ENCODE data around the gene MPC1L.
"Not testable (repeated sequence)": the region's sequence is repeated elsewhere in the genome, so short reads cannot be mapped to it uniquely, and the experiment has no call there.

MPC1L gene

DNA sequence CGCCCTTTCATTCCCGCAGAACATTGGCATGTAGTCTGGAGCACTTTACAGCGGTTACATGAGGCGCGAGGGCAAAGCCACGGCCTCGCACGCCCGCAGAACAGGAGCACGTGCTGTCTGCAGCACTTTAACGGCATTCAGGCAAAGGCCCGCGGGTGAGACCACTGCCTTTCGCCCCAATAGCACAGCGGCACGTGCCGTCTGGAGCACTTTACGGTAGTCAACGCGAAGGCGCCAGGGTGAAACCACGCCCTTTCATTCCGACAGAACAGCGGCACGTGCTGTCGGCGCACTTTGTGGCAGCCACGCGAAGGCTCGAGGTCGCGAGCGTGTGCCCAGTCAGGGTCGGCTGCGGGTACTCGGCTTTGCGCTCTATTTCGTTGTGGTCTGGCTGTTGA is at the start of gene MPC1L:
MPC1L (plus strand) TSS at position 290 of the 398 bp plus-strand sequence. CDS start 138 bp downstream, outside the sequence.
- DNase-seq, result no peak

DNA sequence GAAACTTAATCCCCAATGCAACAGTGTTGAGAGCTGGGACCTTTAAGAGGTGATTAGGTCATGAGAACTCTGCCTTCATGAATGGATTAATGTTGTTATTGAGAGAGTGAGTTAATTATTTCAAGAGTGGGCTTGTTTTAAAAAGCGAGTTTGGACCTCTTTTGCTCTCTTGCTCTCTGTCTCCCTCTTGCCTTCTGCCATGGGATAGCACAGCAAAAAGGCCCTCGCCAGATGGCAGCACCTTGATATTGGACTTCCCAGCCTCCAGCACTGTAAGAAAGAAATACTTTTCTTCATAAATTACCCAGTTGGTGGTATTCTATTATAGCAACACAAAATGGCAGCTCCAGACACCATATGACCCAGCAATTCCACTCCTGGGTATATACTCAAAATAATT is 49.5 kb upstream of the MPC1L start:
- DNase-seq, result peak; percentile 16

DNA sequence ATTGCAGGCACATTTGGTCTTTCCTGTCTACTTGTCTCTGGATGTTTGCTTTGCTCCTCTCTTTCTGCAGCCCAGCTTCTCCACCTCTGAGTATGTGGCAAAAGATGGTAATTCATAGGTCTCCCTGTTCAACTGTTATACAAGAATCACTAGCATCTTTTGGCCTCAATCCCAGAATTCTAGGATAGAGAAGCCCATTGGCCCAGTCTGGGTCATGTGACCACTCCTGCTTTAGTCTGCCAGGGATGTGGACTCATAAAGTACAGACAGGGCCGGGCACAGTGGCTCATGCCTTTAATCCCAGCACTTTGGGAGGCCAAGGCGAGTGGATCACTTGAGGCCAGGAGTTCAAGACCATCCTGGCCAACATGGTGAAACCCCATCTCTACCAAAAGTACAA is 47.8 kb upstream of the MPC1L start:
- not testable (repeated sequence) for DNase-seq

DNA sequence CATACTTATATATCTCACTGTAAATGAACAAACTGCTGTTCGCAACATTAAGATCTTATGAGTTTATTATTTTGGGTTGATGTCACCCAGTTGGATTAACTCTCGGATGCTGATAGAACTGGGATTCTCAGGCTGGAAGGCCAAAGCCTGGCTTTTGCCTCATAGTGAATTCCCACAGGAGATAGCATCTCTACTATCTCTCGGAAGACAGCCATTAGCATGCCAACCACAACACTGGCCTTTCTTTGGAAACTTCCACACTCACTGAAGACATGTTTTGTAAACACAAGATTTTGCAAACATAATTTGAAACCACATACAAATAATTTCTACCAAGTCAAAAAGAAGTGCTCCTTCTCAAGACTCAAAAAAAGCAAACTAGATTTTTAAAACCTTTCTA is 46.9 kb upstream of the MPC1L start:
- DNase-seq, result no peak

DNA sequence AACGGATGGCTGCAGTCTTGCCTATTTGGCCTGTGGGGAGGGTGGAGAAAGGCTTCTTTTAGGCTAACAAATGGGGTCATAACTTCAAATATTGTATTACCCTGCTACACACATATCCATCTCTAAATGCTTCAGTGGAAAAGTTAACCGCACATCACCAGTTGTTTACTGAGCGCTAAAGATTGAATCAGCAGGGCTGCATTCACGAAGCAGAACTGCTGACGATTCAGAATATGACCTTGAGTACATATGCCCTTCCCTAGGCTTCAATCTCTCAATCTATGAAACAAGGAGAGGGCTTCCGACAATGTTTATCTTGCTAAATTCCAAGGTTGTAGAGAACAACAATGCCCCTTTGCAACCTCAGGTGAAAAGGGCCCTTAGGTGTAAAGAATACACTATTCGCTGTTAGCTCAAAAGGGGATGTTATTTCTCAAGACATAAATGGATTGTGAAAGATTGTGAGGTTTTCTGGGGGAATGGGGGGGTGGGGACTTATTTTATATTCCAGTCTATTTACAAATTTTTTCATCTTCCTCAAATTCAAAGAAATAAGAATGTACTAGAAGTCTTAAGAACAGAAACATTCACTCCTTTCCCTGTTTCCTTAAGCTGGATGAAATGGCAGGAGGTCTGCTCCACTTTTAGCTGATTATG is 45.1 kb upstream of the MPC1L start:
- no peak for DNase-seq

DNA sequence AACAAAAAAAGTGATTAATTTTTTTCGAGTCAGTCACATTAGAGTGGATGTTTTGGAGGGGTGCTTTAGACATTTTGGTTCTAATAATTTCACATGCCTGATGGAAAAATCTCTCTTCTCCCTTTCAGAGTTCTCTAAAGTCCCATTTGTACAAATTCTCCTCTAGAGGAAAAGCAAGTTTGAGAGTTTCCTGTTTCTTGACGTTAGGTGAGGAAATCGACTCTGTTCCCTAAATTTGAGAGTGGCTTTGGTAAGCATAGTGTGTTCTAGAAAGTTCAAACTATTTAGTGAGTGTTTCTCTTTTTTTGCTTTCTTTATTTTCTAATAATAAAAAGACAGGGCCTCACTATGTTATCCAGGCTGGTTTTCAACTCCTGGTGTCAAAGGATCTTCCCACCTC is 44.1 kb upstream of the MPC1L start:
- no peak for DNase-seq

DNA sequence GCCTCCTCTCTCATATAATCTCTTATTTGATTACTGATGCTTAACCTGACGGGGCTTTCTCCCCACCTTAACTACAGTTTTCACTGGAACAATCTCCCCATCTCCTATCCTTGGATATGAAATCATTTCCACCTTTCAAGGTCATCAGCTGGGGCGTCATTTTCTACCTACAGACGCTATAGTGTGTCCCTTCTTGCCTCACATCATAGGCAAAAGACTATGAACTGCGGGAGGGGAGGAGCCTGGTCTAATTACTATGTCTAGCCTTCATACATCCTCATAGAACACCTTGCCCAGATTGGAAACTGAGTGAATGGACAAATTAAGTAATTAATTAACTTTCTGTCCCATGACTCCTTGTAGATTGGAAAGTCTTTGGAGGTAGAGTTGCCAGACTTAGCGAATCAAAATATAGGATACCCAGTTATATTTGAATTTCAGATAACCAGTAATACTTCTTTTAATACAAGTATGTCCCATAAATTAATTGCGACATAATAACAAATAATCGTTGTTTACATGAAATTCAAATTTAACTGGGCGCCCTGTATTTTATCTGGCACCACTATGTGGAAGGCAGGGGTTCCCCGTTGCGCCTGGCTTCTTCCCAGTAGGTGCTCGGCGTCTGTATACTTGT is 43.2 kb upstream of the MPC1L start:
- DNase-seq, result no peak

DNA sequence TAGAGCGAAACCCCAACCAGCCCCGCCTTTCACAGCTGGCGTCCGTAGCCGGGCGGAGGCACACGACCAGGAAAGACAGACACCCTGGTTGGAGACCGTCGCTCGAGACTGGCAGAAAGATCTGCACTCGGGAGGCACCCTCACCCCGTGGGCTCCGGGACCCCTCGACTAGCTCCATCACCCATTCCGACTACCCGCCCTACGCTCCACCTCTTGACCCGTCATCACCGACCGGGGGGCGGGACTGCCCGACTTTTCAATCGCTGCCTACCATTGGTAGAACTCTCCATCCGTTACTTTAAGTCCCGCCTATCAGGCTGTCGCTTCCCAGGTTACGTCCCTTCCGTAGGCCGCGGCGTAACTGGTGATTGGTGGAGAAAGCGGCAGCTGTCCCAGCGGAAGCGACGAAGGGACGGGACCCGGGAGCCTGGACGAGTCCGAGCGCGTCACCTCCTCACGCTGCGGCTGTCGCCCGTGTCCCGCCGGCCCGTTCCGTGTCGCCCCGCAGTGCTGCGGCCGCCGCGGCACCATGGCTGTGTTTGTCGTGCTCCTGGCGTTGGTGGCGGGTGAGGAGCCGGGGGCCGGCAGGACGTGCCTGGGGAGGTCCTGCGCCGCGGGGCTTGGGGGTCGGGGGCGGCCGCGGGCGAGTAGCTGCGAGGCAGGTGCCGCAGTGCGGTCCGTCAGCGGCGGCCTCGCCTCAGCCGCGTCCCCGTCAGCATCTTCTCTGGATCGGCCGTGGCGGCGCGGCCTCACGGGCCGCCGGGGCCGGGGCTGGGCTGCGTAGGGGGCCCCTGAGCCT is 42.5 kb upstream of the MPC1L start, which contains the start of gene ATP6AP2:
ATP6AP2 (plus strand) TSS at position 434 of the 799 bp plus-strand sequence; CDS start at position 530, 96 bp downstream.
- peak; percentile 87 for DNase-seq

DNA sequence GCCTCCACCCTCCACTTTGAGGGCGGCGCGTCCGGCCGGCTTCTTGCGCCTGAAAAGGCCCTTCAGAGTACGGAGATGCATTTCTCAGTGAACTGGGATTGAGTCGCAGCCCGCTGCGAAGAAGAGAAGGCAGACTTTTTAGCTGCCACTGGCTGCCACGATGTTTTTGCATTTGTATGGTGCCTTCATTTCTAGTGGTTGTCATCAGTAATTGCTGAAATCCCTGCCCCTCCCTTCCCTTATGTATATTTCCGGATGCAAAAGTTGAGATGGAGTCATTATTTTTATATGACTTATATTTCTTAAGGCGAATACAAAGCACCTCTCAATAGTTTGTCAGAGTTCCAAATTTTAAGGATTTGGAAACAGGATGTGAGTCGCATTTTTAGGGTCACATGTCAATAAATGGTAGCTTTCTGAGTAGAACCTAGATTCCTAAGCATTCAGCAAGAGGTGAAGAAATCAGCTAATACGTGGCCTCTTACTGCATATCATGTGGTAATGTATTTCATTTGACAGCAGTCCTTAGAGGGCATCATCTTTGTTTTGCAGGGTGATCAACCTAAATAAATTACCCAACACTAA is 41.8 kb upstream of the MPC1L start:
- DNase-seq, result no peak

DNA sequence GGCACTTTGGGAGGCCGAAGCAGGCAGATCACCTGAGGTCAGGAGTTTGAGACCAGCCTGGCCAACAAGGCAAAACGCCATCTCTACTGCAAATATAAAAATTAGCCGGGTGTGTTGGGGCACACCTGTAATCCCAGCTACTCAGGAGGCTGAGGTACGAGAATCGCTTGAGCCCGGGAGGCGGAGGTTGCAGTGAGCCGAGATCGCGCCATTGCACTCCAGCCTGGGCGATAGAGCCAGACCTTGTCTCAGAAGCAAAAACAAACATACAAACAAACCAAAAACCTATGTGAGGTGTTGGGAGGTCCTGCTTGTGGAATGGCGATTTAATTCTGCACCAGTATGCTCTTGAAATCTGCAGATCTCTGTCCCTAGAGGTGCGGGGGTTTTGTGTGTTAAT is 41.0 kb upstream of the MPC1L start:
- not testable (repeated sequence) for DNase-seq

DNA sequence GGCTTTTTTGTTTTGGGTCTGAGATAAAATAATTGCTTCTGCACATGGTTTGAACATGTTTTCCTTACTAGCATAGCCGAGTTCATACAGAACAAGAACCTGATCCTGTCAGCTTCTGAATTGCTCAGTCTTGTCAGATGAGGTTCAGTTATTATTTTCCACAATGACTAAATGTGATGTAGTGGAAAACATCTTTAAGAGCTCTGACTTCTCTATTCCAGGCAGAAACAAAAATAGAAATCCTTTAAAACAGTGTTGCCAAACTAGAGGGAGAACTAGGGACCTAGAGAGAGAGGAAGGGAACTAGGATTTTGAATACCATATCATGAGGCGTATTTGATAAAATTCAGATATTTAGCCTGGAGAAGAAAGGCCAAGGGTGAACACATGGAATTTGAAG is 40.4 kb upstream of the MPC1L start:
- DNase-seq, result no peak

DNA sequence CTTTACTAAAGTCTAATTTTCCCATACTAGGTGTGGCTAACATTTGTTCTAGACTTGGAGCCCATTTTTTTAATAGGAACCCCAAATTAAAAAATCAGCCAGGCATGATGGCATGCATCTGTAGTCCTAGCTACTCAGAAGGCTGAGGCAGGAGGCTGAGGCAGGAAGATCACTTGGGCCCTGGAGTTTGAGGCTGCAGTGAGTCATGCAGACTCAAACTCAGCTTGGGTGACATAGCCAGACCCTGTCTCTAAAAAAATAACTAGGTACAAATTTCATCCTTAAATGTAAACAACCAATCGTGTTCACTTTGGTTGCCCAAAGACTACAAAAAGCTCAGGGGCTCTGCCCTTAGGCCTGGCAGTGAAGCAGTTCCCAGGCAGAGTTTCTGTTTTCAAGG is 35.6 kb upstream of the MPC1L start:
- not testable (repeated sequence) for DNase-seq

DNA sequence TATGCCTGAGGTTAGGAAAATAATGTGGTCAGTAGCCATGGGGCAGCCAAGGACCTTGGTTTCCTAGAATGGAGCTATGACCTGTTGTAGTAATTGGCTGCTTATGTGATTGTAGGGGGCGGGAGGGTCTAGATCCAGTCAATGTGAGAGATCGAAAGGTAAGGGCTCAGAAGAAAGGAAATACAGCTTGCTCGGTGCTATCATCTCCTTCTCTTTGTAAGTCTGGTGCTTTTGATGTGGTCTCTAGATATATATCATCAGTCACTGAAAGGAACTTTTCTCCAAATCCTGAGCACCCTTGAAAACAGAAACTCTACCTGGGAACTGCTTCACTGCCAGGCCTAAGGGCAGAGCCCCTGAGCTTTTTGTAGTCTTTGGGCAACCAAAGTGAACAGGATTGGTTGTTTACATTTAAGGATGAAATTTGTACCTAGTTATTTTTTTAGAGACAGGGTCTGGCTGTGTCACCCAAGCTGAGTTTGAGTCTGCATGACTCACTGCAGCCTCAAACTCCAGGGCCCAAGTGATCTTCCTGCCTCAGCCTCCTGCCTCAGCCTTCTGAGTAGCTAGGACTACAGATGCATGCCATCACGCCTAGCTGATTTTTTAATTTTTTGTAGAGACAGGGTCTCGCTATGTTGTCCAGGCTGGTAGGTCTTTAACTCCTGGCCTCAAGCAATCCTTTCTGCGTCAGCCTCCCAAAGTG is 33.5 kb upstream of the MPC1L start:
- peak; percentile 16 for DNase-seq

DNA sequence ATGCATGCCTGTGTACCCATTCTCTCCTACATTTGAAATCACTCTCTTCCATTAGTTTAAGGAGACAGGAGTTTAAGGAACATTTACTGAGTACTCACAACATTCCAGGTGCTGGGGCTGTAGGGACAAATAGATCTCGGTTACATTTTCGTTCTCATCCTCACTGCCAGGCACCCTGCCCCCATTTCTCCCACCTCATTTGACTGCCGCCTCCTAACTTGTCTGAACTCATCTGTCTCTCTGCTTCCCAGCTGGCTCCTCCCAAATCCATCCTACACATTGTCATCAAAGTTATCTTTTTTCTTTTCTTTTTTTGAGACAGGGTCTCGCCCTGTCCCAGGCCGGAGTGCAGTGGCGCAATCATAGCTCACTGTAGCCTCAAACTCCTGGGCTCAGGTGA is 19.8 kb upstream of the MPC1L start:
- DNase-seq, result no peak

DNA sequence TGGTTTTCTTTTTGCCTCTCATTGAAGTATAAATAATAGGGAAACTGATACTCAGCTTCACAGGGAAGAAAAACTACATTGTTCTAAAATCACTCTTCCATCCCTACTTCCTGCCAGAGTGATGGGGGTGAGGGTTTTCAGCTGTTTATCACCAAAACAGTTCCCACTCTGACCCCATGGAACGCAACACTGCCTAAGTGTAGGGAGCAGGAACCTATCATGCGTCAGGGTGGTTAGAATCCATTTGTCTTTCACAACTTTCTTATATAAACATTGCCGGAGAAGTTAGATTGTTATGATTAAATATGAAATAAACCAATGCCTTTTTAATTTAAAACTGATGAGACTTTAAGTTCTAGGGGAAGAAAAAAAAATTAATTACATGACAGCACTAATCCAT is 15.8 kb upstream of the MPC1L start:
- DNase-seq, result no peak

DNA sequence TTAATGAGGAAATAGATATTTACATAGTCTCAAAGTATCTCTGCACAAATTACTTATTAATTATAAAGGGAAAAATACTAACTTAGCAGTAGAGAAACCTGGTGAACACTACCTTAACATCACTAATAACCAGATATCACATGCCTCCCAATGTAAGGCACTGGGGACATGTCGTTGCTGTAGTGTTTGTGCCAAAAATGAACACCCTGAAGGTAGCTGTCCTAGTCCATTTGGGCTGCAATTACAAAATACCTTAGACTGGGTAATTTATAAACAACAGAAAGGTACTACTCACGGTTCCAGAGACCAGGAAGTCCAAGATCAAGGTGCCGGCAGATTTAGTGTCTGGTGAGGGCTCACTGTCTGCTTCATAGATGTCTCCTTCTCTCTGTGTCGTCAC is 10.7 kb upstream of the MPC1L start:
- no peak for DNase-seq

DNA sequence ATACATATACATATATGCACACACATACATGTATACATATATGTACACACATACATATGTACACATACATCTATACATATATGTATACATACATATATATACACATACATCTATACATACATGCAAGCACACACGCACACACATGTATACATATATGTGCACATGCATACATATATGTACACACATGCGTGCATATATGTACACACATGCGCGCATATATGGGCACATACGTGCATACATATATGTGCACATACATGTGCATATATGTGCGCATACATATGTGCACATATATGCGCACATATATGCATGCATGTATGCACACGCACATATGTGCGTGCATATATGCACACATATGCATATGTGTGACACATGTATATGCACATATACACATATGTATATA is 7.3 kb upstream of the MPC1L start:
- DNase-seq, result no peak

DNA sequence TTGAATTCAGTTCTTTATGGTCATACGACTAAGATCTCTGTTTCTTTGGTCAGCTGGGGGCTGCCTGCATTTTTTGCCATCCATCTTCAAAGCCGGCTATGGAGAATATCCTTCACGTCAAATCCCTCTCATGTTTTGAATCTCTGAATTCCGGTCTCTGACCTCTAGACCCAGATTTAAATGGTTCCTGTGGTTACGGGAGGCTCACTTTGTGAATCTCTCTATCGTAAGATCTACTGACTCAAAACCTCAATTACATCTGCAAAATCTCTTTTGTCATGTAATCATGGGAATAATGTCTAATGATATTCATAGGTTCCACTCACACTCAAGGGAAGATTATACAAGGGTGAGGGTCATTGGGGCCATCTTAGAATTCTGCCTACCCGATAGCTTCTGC is 5.7 kb upstream of the MPC1L start:
- no peak for DNase-seq

DNA sequence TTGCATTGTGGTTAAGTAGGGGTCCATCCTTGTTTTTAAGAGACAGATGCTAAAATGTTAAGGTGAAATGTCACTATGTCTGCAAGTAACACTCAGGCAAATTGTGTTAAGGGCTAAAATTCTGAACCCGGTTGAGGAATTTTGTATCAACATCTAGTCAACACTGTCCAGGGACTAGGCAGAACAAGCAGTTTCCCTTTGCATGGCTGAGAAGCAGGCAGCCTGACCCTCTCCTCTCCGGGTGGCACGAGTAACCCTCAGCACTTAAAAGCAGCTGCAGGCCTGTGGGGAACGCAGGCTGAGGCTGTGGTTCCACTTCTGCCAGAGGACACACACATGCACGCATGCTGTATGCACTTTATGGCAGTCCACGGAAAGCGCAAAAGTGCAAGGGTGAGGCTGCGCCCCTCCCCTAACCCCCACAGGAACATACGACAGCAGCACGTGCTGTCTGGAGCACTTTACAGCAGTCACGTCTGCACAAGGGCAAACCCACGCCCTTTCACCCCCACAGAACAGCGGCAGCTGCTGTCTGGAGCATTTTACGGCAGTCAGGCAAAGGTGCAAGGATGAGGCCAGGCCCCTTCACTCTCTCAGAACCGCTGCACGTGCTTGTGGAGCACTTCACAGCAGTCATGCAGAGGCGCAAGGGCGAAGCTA is 619 bp upstream of the MPC1L start:
- no peak for DNase-seq

DNA sequence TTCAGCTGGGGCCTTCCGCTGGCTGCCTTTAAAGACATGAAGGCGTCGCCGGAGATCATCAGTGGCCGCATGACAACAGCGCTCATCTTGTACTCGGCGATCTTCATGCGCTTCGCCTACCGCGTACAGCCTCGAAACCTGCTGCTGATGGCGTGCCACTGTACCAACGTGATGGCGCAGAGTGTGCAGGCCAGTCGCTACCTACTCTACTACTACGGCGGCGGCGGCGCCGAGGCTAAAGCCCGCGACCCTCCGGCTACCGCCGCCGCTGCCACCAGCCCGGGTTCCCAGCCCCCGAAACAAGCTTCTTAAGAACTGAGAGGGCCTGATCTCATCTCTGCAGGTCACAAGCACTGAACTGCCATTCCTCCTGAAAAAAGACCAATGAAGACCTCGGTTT is 437 bp downstream of the MPC1L start:
- DNase-seq, result no peak

DNA sequence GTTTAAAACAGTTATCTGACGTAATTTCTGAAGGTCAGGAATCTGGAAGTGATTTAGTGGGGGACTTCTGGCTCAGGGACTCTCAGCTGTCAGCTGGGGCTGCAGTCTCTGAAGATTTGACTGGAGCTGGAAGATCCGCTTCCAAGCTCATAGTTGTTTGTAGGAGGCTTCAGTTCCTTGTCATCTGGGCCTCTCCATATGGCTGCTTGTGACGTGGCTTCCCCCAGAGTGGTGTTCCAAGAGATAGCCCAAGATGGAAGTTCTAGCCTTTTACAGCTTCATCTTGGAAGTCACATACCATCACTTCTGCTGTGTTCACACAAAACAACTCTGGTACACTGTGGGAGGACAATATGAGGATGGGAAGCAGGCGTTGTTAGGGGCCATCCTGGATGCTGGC is 2.1 kb downstream of the MPC1L start:
- DNase-seq, result no peak

DNA sequence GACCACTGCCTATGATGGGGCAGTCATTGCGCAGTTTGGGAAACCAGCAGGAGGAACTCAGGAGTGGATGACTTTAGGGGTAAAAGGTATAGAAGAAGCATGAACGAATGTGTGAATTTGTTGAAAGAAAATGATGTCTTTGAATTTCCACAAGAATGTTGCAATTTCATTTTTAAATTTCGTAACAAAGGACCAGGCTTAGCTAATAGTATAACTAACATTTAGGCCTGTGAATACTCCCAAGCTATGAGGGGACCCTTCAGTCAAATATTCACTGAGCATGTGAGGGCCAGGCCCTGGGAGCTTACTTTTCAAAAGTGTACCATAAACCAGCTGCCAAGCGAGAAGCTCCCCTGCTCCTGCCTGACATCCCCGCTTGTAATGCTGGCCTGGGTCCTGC is 5.3 kb downstream of the MPC1L start:
- no peak for DNase-seq

Data from activated naive CD4-positive, alpha-beta T cell treated with anti-CD3 and anti-CD28 coated beads, Interleukin-2, amount 50 U/mL, for 16 hours (primary cell).